Measurements from ENCODE around the gene AP4S1.

The AP4S1 gene

GRCh38 chr14:31059152-31059924 is 33.9 kb downstream of the AP4S1 start (continued):
- TF ChIP-seq IKZF3 (tag by site-specific recombination; IDR thresholded peaks at IDR 0.05) (no peak; the same call in 1 of the 2 replicates), ZNF366 (tag by site-specific recombination; conservative IDR thresholded peaks at IDR 0.05) (no peak), YY2 (tag by site-specific recombination; IDR thresholded peaks at IDR 0.05) (no peak), ZSCAN30 (tag by site-specific recombination; IDR thresholded peaks at IDR 0.05) (no peak), YY1 (tag by site-specific recombination; IDR thresholded peaks at IDR 0.05) (no peak), ZNF792 (tag by site-specific recombination; IDR thresholded peaks at IDR 0.05) (no peak), KLF7 (tag by site-specific recombination; IDR thresholded peaks at IDR 0.05; ENCODE audit: borderline replicate concordance) (no peak), ZNF624 (tag by site-specific recombination; IDR thresholded peaks at IDR 0.05) (no peak), ZNF513 (tag by site-specific recombination; IDR thresholded peaks at IDR 0.05) (no peak), KLF16 (tag by site-specific recombination; IDR thresholded peaks at IDR 0.05) (no peak), ZBTB7A (tag by site-specific recombination; IDR thresholded peaks at IDR 0.05; ENCODE audit: low read depth) (no peak), KLF17 (tag by site-specific recombination; IDR thresholded peaks at IDR 0.05) (0 out of 2 replicates have a peak, but pooled peaks have one; percentile 24), ZFHX2 (tag by site-specific recombination; conservative IDR thresholded peaks at IDR 0.05) (peak; percentile 53), ZFP3 (tag by site-specific recombination; IDR thresholded peaks at IDR 0.05; ENCODE audit: low read depth) (no peak), ZNF341 (tag by site-specific recombination; IDR thresholded peaks at IDR 0.05; ENCODE audit: low read depth) (no peak), TRIM28 (IDR thresholded peaks at IDR 0.05; ENCODE audit: borderline replicate concordance, low read length) (no peak), ZNF202 (tag by site-specific recombination; IDR thresholded peaks at IDR 0.05; ENCODE audit: borderline replicate concordance) (no peak), ZNF670 (tag by site-specific recombination; IDR thresholded peaks at IDR 0.05; ENCODE audit: low read depth) (no peak), ZNF692 (tag by site-specific recombination; IDR thresholded peaks at IDR 0.05) (0 out of 2 replicates have a peak, but pooled peaks have one; percentile 30), GLIS2 (tag by site-specific recombination; IDR thresholded peaks at IDR 0.05) (no peak), ZNF621 (tag by site-specific recombination; IDR thresholded peaks at IDR 0.05) (no peak), ZNF169 (tag by site-specific recombination; IDR thresholded peaks at IDR 0.05) (no peak), RBAK (tag by site-specific recombination; IDR thresholded peaks at IDR 0.05) (no peak), ZSCAN18 (tag by site-specific recombination; IDR thresholded peaks at IDR 0.05) (no peak), ZNF521 (tag by site-specific recombination; IDR thresholded peaks at IDR 0.05) (no peak), ELK4 (IDR thresholded peaks at IDR 0.05; ENCODE audit: borderline replicate concordance, low read depth, low read length) (no peak), ZNF596 (tag by site-specific recombination; IDR thresholded peaks at IDR 0.05) (no peak), ZNF426 (tag by site-specific recombination; IDR thresholded peaks at IDR 0.05) (no peak), ZNF174 (tag by site-specific recombination; IDR thresholded peaks at IDR 0.05) (no peak), ZNF24 (tag by site-specific recombination; IDR thresholded peaks at IDR 0.05) (no peak), ZNF239 (tag by site-specific recombination; IDR thresholded peaks at IDR 0.05) (no peak), ZNF16 (tag by site-specific recombination; IDR thresholded peaks at IDR 0.05; ENCODE audit: low read depth) (no peak), ZNF354C (tag by site-specific recombination; IDR thresholded peaks at IDR 0.05; ENCODE audit: borderline replicate concordance, low read depth) (no peak), ZNF26 (tag by site-specific recombination; IDR thresholded peaks at IDR 0.05) (no peak)

Data from HEK293 (cell line).